ENCODE data around the gene RAMAC.
"Not testable (repeated sequence)": the region's sequence is repeated elsewhere in the genome, so short reads cannot be mapped to it uniquely, and the experiment has no call there.

The RAMAC gene

GRCh38 chr15:82985688-82986441 lies at the start of gene RAMAC:
TSS of gene RAMAC (plus strand) at chr15:82986210. CDS start at chr15:82989019, 2,809 bp downstream.
- H3K4me3 ChIP-seq (ENCODE audit: low read depth, low read length) = peak within 1 kb of the TSS; percentile 68
- peak; percentile 97 for DNase-seq (ENCODE audit: low read depth)
- no peak for TF ChIP-seq CTCF (conservative IDR thresholded peaks at IDR 0.05; ENCODE audit: low read depth, low read length)

- TF ChIP-seq CTCF (conservative IDR thresholded peaks at IDR 0.05; ENCODE audit: low read depth, low read length) = no peak
- no peak for DNase-seq (ENCODE audit: low read depth)
- H3K4me3 ChIP-seq (ENCODE audit: low read depth, low read length) = no peak overlapping the region
These were observed 48.9 kb upstream of the RAMAC start for GRCh38 chr15:82936966-82937711.

- no peak for TF ChIP-seq CTCF (conservative IDR thresholded peaks at IDR 0.05; ENCODE audit: low read depth, low read length)
- DNase-seq (ENCODE audit: low read depth) = no peak
These were observed 48.3 kb upstream of the RAMAC start for GRCh38 chr15:82937712-82938058.

GRCh38 chr15:82939678-82940077 lies 46.3 kb upstream of the RAMAC start:
- not testable (repeated sequence) for H3K4me3 ChIP-seq (ENCODE audit: low read depth, low read length); DNase-seq (ENCODE audit: low read depth)

More at GRCh38 chr15:82937712-82938058, 48.3 kb upstream of the RAMAC start:
- H3K4me3 ChIP-seq (ENCODE audit: low read depth, low read length) = no peak overlapping the region

- DNase-seq (ENCODE audit: low read depth) = no peak
- no peak overlapping the region for H3K4me3 ChIP-seq (ENCODE audit: low read depth, low read length)
- no peak for TF ChIP-seq CTCF (conservative IDR thresholded peaks at IDR 0.05; ENCODE audit: low read depth, low read length)
These were observed 43.3 kb upstream of the RAMAC start for GRCh38 chr15:82942691-82943090.

- no peak for DNase-seq (ENCODE audit: low read depth)
- no peak overlapping the region for H3K4me3 ChIP-seq (ENCODE audit: low read depth, low read length)
- TF ChIP-seq CTCF (conservative IDR thresholded peaks at IDR 0.05; ENCODE audit: low read depth, low read length) = no peak
These were observed 42.8 kb upstream of the RAMAC start for GRCh38 chr15:82943176-82943575.

- no peak overlapping the region for H3K4me3 ChIP-seq (ENCODE audit: low read depth, low read length)
- DNase-seq (ENCODE audit: low read depth) = no peak
- no peak for TF ChIP-seq CTCF (conservative IDR thresholded peaks at IDR 0.05; ENCODE audit: low read depth, low read length)
These were observed 42.0 kb upstream of the RAMAC start for GRCh38 chr15:82944056-82944455.
